ENCODE measurements around the gene DDX49. TPM values are rescaled to one million over a fixed set of nuclear protein-coding genes. Genes with fewer than 3 reads are reported as not detected.
"Not testable (repeated sequence)": the region's sequence is repeated elsewhere in the genome, so short reads cannot be mapped to it uniquely, and the experiment has no call there.

The DDX49 gene
- polyA plus RNA-seq, 1 experiment, result 70.0 TPM

DNA sequence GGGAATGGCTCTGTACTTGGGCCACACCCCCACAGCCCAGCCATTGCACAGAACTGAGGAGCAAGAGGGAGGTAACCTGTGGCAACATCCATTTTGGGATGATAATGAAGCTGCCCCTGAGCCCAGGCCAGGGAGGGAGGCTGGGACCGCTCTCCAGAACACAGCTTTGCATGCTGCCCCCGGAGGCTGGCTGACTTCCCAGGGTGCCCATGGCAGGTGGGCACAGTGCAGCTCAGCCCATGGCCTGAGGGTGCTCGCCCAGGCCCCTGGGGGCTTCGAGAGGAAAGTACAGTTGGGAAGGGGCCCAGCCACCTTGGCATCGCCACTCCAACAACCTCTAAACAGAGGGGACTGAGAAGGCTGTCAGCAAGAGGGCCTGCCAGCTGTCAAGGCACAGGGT is 6.0 kb upstream of the DDX49 start:
- Histone ChIP-seq H3K4me3 (ENCODE audit: low read depth, low read length) (no peak overlapping the region), H3K27me3 (ENCODE audit: control insufficient read depth, insufficient read depth, low read length) (no peaks in the 10 kb centered on the region), H3K36me3 (ENCODE audit: control insufficient read depth, insufficient read depth, low read length) (peaks cover 21% of the 10 kb centered on the region)
- DNase-seq (ENCODE audit: low read depth), result no peak
- ChIA-PET CTCF (interaction anchor here (0.6 to 1.0 kb wide), 2 partner anchors 24 to 73 kb away, joined by 3 read pairs; no protein-coding TSS in a partner anchor), POLR2A (no interaction called here)
- TF ChIP-seq, protein P1, sequence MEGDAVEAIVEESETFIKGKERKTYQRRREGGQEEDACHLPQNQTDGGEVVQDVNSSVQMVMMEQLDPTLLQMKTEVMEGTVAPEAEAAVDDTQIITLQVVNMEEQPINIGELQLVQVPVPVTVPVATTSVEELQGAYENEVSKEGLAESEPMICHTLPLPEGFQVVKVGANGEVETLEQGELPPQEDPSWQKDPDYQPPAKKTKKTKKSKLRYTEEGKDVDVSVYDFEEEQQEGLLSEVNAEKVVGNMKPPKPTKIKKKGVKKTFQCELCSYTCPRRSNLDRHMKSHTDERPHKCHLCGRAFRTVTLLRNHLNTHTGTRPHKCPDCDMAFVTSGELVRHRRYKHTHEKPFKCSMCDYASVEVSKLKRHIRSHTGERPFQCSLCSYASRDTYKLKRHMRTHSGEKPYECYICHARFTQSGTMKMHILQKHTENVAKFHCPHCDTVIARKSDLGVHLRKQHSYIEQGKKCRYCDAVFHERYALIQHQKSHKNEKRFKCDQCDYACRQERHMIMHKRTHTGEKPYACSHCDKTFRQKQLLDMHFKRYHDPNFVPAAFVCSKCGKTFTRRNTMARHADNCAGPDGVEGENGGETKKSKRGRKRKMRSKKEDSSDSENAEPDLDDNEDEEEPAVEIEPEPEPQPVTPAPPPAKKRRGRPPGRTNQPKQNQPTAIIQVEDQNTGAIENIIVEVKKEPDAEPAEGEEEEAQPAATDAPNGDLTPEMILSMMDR (IDR thresholded peaks at IDR 0.05; ENCODE audit: insufficient read depth, low read depth, low read length), result no peak

DNA sequence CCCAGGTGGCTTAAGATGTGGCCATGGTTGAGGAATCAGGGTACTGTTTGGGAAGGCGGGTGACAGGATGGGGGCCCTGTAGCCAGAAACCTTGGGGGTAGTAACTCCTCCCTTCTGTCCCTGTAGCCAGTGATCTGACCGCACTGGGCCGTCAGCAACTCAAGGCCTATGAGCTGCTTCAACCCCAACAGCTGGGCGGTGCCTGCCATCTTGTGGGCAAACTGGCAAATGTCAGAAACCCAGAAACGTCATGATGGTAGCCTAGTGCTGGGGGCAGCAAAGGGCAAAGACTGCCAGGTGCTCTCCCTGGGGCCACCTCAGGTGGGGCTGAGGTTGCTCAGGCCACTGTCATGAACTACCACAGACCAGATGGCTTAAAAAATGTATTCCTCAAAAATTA is 3.9 kb upstream of the DDX49 start:
- ChIA-PET POLR2A (no interaction called here), CTCF (interaction anchor here (0.7 to 1.8 kb wide), 4 partner anchors 8 to 492 kb away, joined by 3 to 4 read pairs (median 4); no protein-coding TSS in a partner anchor)
- Histone ChIP-seq H3K27me3 (ENCODE audit: control insufficient read depth, insufficient read depth, low read length) (no peaks in the 10 kb centered on the region), H3K36me3 (ENCODE audit: control insufficient read depth, insufficient read depth, low read length) (peaks cover 16% of the 10 kb centered on the region), H3K4me3 (ENCODE audit: low read depth, low read length) (no peak overlapping the region)
- DNase-seq (ENCODE audit: low read depth), result no peak
- TF ChIP-seq, protein P1 (IDR thresholded peaks at IDR 0.05; ENCODE audit: insufficient read depth, low read depth, low read length), result peak; percentile 47

DNA sequence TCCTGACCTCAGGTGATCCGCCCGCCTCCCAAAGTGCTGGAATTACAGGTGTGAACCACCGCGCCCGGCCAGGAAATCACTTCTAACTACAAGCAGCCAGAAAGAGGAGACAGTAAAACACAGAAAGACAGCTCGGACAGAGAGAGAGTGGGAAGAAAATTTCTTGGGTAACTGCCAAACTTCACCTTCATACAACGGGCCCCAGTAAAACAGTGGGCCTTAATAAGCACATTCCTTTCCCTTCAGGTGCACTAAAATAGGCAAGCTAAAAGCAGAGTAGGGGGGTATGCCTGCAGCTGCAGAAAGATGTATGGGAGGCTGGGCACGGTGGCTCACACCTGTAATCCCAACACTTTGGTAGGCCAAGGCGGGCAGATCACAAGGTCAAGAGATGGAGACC is 1.9 kb upstream of the DDX49 start:
- H3K27me3 ChIP-seq (ENCODE audit: control insufficient read depth, insufficient read depth, low read length); POLR2A ChIA-PET; H3K4me3 ChIP-seq (ENCODE audit: low read depth, low read length); DNase-seq (ENCODE audit: low read depth); CTCF ChIA-PET: not testable (repeated sequence)
- H3K36me3 ChIP-seq (ENCODE audit: control insufficient read depth, insufficient read depth, low read length), result peaks cover 21% of the 10 kb centered on the region

DNA sequence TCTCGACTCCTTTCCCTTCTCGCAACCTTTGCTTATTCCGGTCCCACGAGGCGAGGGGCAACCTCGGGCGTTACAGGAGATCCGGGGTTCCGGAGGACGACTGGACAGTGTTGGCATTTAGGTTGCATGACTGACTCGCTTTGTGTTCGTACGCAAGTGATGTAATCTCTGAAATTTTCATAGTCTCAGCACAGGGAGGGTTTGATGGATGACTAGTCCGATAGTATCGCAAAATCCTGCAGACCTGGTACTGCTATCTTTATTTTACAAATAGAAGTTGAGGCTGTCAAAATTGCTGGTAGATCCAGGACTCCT is 342 bp downstream of the DDX49 start:
- TF ChIP-seq, protein P1 (IDR thresholded peaks at IDR 0.05; ENCODE audit: insufficient read depth, low read depth, low read length), result no peak
- POLR2A ChIA-PET, result no interaction called here
- H3K27me3 ChIP-seq (ENCODE audit: control insufficient read depth, insufficient read depth, low read length), result no peaks in the 10 kb centered on the region
- peak overlapping the region; percentile 99 for H3K4me3 ChIP-seq (ENCODE audit: low read depth, low read length)
- CTCF ChIA-PET, result interaction anchor here (1.0 to 1.8 kb wide), 2 partner anchors 9 to 67 kb away, joined by 3 to 11 read pairs; no protein-coding TSS in a partner anchor
- DNase-seq (ENCODE audit: low read depth), result no peak
- peaks cover 26% of the 10 kb centered on the region for H3K36me3 ChIP-seq (ENCODE audit: control insufficient read depth, insufficient read depth, low read length)

DNA sequence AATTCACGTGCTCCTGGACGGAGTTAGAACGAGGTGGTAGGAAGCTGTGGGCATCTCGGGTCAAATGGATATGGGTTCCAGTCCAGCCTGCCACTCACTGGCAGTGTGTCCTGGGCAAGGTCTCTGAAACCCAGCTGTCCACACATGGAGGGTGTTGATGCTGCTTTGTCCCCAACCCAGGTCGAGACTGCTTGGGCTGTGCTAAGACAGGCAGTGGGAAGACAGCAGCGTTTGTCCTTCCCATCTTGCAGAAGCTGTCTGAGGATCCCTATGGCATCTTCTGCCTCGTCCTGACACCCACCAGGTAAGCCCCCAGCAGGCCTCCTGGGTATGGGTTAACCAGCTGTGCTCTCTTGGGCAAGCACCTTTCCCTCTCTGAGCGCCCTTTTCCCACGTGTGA is 885 bp downstream of the DDX49 start:
- ChIA-PET POLR2A (no interaction called here), CTCF (interaction anchor here (0.7 to 1.8 kb wide), 2 partner anchors 67 to 73 kb away, joined by 3 to 11 read pairs; no protein-coding TSS in a partner anchor)
- Histone ChIP-seq H3K36me3 (ENCODE audit: control insufficient read depth, insufficient read depth, low read length) (peaks cover 24% of the 10 kb centered on the region), H3K27me3 (ENCODE audit: control insufficient read depth, insufficient read depth, low read length) (no peaks in the 10 kb centered on the region), H3K4me3 (ENCODE audit: low read depth, low read length) (peak overlapping the region; percentile 99)
- TF ChIP-seq, protein P1 (IDR thresholded peaks at IDR 0.05; ENCODE audit: insufficient read depth, low read depth, low read length), result no peak
- no peak for DNase-seq (ENCODE audit: low read depth)

DNA sequence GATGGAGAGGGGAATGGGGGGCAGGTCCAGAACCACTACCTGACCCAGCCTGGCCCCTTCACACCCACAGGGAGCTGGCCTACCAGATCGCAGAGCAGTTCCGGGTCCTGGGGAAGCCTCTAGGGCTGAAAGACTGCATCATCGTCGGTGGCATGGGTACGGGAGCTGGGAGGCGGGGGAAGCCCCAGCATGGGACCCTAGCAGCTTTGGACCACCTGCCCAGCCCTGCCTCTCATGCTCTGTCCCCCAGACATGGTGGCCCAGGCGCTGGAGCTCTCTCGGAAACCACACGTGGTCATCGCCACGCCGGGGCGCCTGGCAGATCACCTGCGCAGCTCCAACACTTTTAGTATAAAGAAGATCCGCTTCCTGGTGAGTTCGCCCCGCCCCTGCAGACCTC is 2.1 kb downstream of the DDX49 start:
- H3K36me3 ChIP-seq (ENCODE audit: control insufficient read depth, insufficient read depth, low read length), result peaks cover 28% of the 10 kb centered on the region
- TF ChIP-seq, protein P1 (IDR thresholded peaks at IDR 0.05; ENCODE audit: insufficient read depth, low read depth, low read length), result no peak
- no peak for DNase-seq (ENCODE audit: low read depth)
- no peaks in the 10 kb centered on the region for H3K27me3 ChIP-seq (ENCODE audit: control insufficient read depth, insufficient read depth, low read length)
- ChIA-PET CTCF (interaction anchor here (0.6 kb wide), 1 partner anchor 16 kb away, joined by 3 read pairs; no protein-coding TSS in a partner anchor), POLR2A (no interaction called here)
- H3K4me3 ChIP-seq (ENCODE audit: low read depth, low read length), result no peak overlapping the region
